ENCODE measurements around the gene NCR3LG1. TPM values are rescaled to one million over a fixed set of nuclear protein-coding genes. Genes with fewer than 3 reads are reported as not detected.
A peak's percentile ranks its signal among the peaks of the same experiment; 100 is the strongest.

NCR3LG1 gene
- total RNA-seq, 1 experiment from 2014 or later: 38.6 TPM

DNA sequence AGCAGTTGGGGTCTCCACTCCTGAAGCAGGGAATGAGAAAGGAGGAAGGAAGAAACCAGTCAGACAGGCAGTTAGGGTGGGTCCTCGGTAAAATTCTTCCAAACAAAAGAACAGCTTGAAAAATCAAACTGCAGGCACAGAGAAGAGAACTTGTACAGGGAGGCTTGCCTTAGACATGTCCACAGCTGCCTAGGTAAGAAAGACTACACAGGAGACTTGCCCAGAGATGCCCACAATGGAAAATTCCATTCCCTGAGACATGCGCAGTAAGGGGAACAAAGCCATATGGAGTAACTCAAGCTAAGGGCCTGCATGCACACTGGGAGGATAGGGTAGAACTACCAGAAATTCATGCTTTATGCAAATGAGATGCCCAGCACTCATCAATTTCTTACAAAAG lies 27.1 kb downstream of the NCR3LG1 start:
- Histone ChIP-seq H3K36me3 (ENCODE audit: insufficient read depth, low read length) (peaks cover 57% of the 10 kb centered on the region), H3K9me3 (ENCODE audit: low read length) (no peaks in the 10 kb centered on the region), H3K9me2 (replicated peaks; ENCODE audit: insufficient read depth, low read length) (no peaks in the 10 kb centered on the region), H2AFZ (ENCODE audit: low read length) (no peak overlapping the region), H3K4me1 (ENCODE audit: low read length) (no peaks in the 10 kb centered on the region), H3K27me3 (ENCODE audit: low read length) (no peaks in the 10 kb centered on the region), H3K9ac (ENCODE audit: low read length) (no peak overlapping the region), H3K27ac (ENCODE audit: low read length) (no peak overlapping the region), H3K4me3 (ENCODE audit: low read length) (no peak overlapping the region), H4K20me1 (ENCODE audit: insufficient read depth, low read depth, low read length) (no peaks in the 10 kb centered on the region), H3K79me2 (ENCODE audit: low read length) (no peaks in the 10 kb centered on the region), H3K4me2 (ENCODE audit: low read depth, low read length, poor library complexity, severe bottlenecking) (no peak overlapping the region)
- no peak for DNase-seq

DNA sequence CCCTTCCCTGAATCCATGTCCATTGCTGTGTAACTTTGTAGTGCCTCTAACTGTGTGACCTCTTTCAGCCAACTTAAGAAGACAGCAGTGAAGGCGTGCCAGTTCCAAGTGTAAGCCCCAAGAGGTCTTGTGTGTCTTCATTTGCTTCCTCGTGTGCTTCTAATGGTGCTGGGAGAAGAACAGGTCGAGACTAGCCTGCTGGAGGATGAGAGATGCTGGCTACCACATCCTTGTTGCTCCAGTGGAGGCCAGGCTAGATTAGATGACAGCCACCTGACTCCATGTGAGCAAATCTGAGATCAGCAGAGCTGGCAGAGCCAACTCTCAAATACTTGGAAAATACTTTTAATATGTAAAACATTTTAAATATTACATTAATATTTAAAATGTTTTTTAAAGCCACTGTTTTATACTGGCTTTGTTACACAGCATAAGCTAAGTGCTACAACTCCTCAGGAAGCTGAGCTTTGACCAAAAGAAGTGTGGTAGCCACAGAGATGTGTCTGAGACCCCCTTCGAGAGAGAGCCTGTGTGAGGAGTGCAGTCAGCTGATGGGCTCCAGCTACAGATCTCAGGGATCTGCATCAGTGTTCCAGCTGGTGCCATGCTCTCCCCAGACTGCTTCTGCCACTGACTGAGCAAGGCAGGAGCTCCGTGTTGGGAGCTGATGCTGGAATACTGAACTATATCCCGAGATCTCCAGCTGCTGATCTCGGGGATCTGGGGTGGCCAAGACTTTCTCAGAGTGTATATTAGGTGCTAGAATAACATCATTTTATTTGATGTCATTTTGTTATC lies 28.0 kb downstream of the NCR3LG1 start:
- no peak overlapping the region for H2AFZ ChIP-seq (ENCODE audit: low read length)
- no peaks in the 10 kb centered on the region for H3K9me3 ChIP-seq (ENCODE audit: low read length)
- no peak overlapping the region for H3K27ac ChIP-seq (ENCODE audit: low read length)
- no peaks in the 10 kb centered on the region for H4K20me1 ChIP-seq (ENCODE audit: insufficient read depth, low read depth, low read length)
- H3K4me3 ChIP-seq (ENCODE audit: low read length): no peak overlapping the region
- no peaks in the 10 kb centered on the region for H3K79me2 ChIP-seq (ENCODE audit: low read length)
- peaks cover 48% of the 10 kb centered on the region for H3K36me3 ChIP-seq (ENCODE audit: insufficient read depth, low read length)
- H3K27me3 ChIP-seq (ENCODE audit: low read length): no peaks in the 10 kb centered on the region
- H3K9ac ChIP-seq (ENCODE audit: low read length): no peak overlapping the region
- no peak overlapping the region for H3K4me2 ChIP-seq (ENCODE audit: low read depth, low read length, poor library complexity, severe bottlenecking)
- DNase-seq: no peak
- H3K9me2 ChIP-seq (replicated peaks; ENCODE audit: insufficient read depth, low read length): no peaks in the 10 kb centered on the region
- H3K4me1 ChIP-seq (ENCODE audit: low read length): no peaks in the 10 kb centered on the region

DNA sequence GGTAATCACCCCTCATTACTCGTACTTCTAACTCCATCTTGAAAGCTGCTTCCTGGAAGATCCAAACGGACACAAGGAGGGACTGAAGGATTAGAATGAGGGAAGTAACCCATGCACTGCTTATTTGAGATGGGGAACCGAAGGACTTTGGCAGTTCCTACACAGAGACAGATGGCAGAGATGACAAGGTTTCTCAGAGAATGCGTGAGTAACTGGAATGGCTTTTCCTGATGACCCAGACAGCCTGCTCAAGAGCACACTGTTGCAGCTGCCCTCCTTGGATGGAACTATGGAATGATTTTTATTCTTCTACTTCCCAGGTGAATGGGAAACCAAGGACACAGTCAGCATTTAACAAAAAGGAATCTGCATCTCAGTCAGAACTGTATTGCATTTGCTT lies 29.6 kb downstream of the NCR3LG1 start:
- H3K4me2 ChIP-seq (ENCODE audit: low read depth, low read length, poor library complexity, severe bottlenecking): no peak overlapping the region

DNA sequence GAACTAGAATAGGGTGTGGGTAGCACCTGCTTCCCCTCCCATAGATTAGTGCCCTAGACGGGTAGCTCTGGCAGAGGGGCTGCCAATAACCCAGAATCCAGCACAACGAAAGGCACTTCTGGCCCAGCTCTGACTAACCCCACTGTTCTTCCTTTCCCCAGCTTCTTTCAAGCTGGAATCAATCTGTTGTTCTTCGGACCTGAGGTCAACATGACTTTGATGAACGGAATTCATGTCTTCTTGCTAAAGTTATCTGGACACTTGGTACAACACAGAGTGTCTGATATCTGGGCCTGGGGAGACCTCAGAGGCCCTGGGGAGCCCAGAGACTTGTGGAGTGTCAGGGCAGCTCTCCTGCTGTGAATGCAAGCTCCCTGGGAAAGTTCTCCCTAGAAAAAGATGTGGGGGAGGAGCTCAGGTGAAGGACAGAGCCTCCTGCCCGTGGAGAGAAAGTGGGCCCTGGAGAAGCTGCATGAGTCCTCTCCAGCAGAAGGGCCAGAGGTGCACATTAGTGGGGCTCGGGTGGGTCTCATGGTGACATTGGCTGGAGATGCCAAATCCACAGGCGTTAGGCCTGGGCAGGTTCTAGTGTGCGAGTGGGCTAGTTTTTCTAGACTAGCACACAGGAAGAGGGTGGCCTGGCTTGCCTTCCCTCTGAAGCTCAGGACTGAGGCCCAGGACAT lies 30.6 kb downstream of the NCR3LG1 start:
- Histone ChIP-seq H3K4me2 (ENCODE audit: low read depth, low read length, poor library complexity, severe bottlenecking) (no peak overlapping the region), H2AFZ (ENCODE audit: low read length) (no peak overlapping the region), H3K27me3 (ENCODE audit: low read length) (no peaks in the 10 kb centered on the region), H3K9me2 (replicated peaks; ENCODE audit: insufficient read depth, low read length) (no peaks in the 10 kb centered on the region), H3K4me3 (ENCODE audit: low read length) (no peak overlapping the region), H3K9me3 (ENCODE audit: low read length) (no peaks in the 10 kb centered on the region), H3K9ac (ENCODE audit: low read length) (no peak overlapping the region), H3K4me1 (ENCODE audit: low read length) (peaks cover 4% of the 10 kb centered on the region), H4K20me1 (ENCODE audit: insufficient read depth, low read depth, low read length) (no peaks in the 10 kb centered on the region; the same call in 1 of the 2 replicates), H3K27ac (ENCODE audit: low read length) (no peak overlapping the region), H3K79me2 (ENCODE audit: low read length) (no peaks in the 10 kb centered on the region), H3K36me3 (ENCODE audit: insufficient read depth, low read length) (peaks cover 26% of the 10 kb centered on the region)
- DNase-seq: no peak

More for the DNA sequence above, 29.6 kb downstream of the NCR3LG1 start:
- no peak overlapping the region for H3K27ac ChIP-seq (ENCODE audit: low read length)
- no peaks in the 10 kb centered on the region; the same call in 1 of the 2 replicates for H3K4me1 ChIP-seq (ENCODE audit: low read length)
- no peak overlapping the region for H2AFZ ChIP-seq (ENCODE audit: low read length)
- no peaks in the 10 kb centered on the region; the same call in 1 of the 2 replicates for H4K20me1 ChIP-seq (ENCODE audit: insufficient read depth, low read depth, low read length)
- H3K36me3 ChIP-seq (ENCODE audit: insufficient read depth, low read length): peaks cover 34% of the 10 kb centered on the region
- no peaks in the 10 kb centered on the region for H3K27me3 ChIP-seq (ENCODE audit: low read length)
- no peak for DNase-seq
- no peaks in the 10 kb centered on the region for H3K9me2 ChIP-seq (replicated peaks; ENCODE audit: insufficient read depth, low read length)
- no peak overlapping the region for H3K4me3 ChIP-seq (ENCODE audit: low read length)
- no peaks in the 10 kb centered on the region for H3K9me3 ChIP-seq (ENCODE audit: low read length)
- no peak overlapping the region for H3K9ac ChIP-seq (ENCODE audit: low read length)
- no peaks in the 10 kb centered on the region for H3K79me2 ChIP-seq (ENCODE audit: low read length)

DNA sequence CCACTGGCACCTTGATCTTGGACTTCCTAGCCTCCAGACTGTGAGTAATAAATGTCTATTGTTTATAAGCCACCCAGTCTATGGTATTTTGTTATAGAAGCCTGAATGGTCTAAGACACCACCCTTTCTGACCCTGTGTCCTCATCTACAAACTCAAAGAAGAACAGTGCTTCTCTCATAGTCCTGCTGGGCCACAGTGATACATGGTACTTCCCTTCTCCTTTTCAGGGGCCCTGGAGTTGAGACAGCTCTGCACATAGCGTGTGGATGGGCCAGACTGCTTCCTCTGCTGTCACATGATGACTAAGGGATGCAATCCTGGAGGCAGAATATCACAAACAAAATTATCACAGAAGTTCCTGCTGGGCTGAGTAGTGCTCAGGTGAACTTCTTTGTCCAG lies 31.9 kb downstream of the NCR3LG1 start:
- no peak overlapping the region for H3K27ac ChIP-seq (ENCODE audit: low read length)
- no peaks in the 10 kb centered on the region for H3K27me3 ChIP-seq (ENCODE audit: low read length)
- no peak for DNase-seq

DNA sequence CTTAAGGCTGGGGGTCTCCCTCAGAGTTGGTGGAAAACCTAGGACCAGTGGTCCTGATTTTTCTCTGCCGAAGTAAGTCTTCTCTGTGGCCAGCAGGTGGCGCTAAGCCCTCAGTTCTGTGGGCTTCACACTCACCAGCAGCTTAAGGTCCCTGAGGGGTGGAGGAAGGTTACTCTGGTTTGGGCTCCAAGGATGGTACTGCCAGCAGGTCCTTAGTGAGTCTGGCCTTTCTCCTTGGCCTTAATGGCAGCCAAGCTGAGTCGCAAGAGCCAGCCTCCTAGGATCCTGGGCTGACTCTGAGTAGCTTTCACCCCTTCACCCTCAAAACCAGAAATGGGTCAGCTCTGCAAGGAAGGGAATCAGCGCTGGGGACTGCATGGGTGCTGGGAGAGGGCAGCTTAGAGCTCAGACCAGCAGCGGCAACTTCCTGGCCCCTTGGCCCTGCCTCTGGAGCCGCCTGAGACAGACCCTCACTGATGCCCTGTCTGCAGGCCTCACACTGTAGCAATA lies 32.5 kb downstream of the NCR3LG1 start:
- Histone ChIP-seq H3K4me1 (ENCODE audit: low read length) (peaks cover 7% of the 10 kb centered on the region), H3K9ac (ENCODE audit: low read length) (no peak overlapping the region), H3K4me3 (ENCODE audit: low read length) (no peak overlapping the region), H3K9me2 (replicated peaks; ENCODE audit: insufficient read depth, low read length) (no peaks in the 10 kb centered on the region), H2AFZ (ENCODE audit: low read length) (no peak overlapping the region), H3K27ac (ENCODE audit: low read length) (no peak overlapping the region), H3K36me3 (ENCODE audit: insufficient read depth, low read length) (peaks cover 11% of the 10 kb centered on the region; the same call in 1 of the 2 replicates), H3K4me2 (ENCODE audit: low read depth, low read length, poor library complexity, severe bottlenecking) (no peak overlapping the region), H3K27me3 (ENCODE audit: low read length) (no peaks in the 10 kb centered on the region), H3K9me3 (ENCODE audit: low read length) (no peaks in the 10 kb centered on the region), H3K79me2 (ENCODE audit: low read length) (no peaks in the 10 kb centered on the region), H4K20me1 (ENCODE audit: insufficient read depth, low read depth, low read length) (no peaks in the 10 kb centered on the region; the same call in 1 of the 2 replicates)
- peak; percentile 91 for DNase-seq

More for the DNA sequence above, 31.9 kb downstream of the NCR3LG1 start:
- H3K9me3 ChIP-seq (ENCODE audit: low read length): no peaks in the 10 kb centered on the region
- no peak overlapping the region for H3K4me2 ChIP-seq (ENCODE audit: low read depth, low read length, poor library complexity, severe bottlenecking)
- H3K36me3 ChIP-seq (ENCODE audit: insufficient read depth, low read length): peaks cover 13% of the 10 kb centered on the region; the same call in 1 of the 2 replicates
- H3K4me3 ChIP-seq (ENCODE audit: low read length): no peak overlapping the region
- H3K9ac ChIP-seq (ENCODE audit: low read length): no peak overlapping the region
- H3K4me1 ChIP-seq (ENCODE audit: low read length): peaks cover 4% of the 10 kb centered on the region
- no peaks in the 10 kb centered on the region for H3K9me2 ChIP-seq (replicated peaks; ENCODE audit: insufficient read depth, low read length)
- no peaks in the 10 kb centered on the region; the same call in 1 of the 2 replicates for H4K20me1 ChIP-seq (ENCODE audit: insufficient read depth, low read depth, low read length)
- H3K79me2 ChIP-seq (ENCODE audit: low read length): no peaks in the 10 kb centered on the region
- no peak overlapping the region for H2AFZ ChIP-seq (ENCODE audit: low read length)

DNA sequence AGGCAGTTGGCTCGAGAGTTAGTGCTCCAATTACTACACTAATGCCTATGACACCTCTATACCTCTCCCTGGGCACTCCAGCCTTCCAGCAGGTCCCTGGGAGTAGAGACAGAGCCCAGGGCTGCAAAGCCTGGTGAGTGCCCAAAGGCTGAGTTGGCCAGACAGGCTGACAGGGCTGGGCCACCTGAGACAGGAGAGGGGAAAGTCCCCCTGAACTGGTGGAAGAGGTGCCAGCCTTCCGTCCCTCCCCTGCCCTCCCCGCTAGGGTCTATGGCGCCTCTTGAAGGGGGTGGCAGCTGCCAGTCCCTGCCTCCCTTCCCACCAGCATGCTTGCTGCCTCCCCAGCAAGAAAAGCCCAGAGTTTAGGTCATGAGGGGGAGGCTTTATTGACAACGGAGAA lies 33.9 kb downstream of the NCR3LG1 start:
- Histone ChIP-seq H2AFZ (ENCODE audit: low read length) (no peak overlapping the region), H3K9ac (ENCODE audit: low read length) (no peak overlapping the region), H3K36me3 (ENCODE audit: insufficient read depth, low read length) (0 out of 2 replicates have a peak, but pooled peaks cover 5% of the 10 kb centered on the region), H3K4me2 (ENCODE audit: low read depth, low read length, poor library complexity, severe bottlenecking) (no peak overlapping the region), H3K27ac (ENCODE audit: low read length) (no peak overlapping the region), H4K20me1 (ENCODE audit: insufficient read depth, low read depth, low read length) (no peaks in the 10 kb centered on the region; the same call in 1 of the 2 replicates), H3K9me3 (ENCODE audit: low read length) (no peaks in the 10 kb centered on the region), H3K79me2 (ENCODE audit: low read length) (no peaks in the 10 kb centered on the region), H3K4me1 (ENCODE audit: low read length) (peaks cover 14% of the 10 kb centered on the region), H3K9me2 (replicated peaks; ENCODE audit: insufficient read depth, low read length) (no peaks in the 10 kb centered on the region), H3K4me3 (ENCODE audit: low read length) (no peak overlapping the region), H3K27me3 (ENCODE audit: low read length) (no peaks in the 10 kb centered on the region)
- no peak for DNase-seq

DNA sequence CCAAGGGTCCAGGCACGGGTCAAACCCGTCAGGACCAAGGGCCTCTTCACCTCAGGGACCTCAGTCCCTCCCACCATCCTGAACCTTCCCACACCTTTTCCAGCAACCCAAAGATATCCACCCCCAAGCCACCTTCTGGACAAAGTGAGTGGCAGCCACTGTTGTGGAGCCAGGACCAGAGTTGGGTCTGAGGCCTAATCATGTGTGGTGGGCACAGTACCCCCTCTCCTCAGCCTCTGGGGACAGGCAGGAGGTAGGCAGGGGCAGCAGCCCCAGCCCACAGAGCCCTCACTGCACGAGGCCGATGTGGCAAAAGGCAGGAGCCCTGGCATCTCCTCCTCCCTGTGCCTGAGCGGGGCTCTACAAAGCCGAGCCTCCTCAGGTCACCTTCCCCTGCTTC lies 34.3 kb downstream of the NCR3LG1 start:
- no peak overlapping the region for H3K9ac ChIP-seq (ENCODE audit: low read length)
- no peak overlapping the region for H2AFZ ChIP-seq (ENCODE audit: low read length)
- H3K36me3 ChIP-seq (ENCODE audit: insufficient read depth, low read length): 0 out of 2 replicates have a peak, but pooled peaks cover 5% of the 10 kb centered on the region
- no peaks in the 10 kb centered on the region for H3K9me2 ChIP-seq (replicated peaks; ENCODE audit: insufficient read depth, low read length)
- no peaks in the 10 kb centered on the region; the same call in 1 of the 2 replicates for H4K20me1 ChIP-seq (ENCODE audit: insufficient read depth, low read depth, low read length)
- no peak overlapping the region for H3K4me3 ChIP-seq (ENCODE audit: low read length)
- H3K4me1 ChIP-seq (ENCODE audit: low read length): peaks cover 15% of the 10 kb centered on the region
- no peaks in the 10 kb centered on the region for H3K27me3 ChIP-seq (ENCODE audit: low read length)
- no peaks in the 10 kb centered on the region for H3K79me2 ChIP-seq (ENCODE audit: low read length)
- no peaks in the 10 kb centered on the region for H3K9me3 ChIP-seq (ENCODE audit: low read length)
- no peak for DNase-seq
- H3K27ac ChIP-seq (ENCODE audit: low read length): no peak overlapping the region
- H3K4me2 ChIP-seq (ENCODE audit: low read depth, low read length, poor library complexity, severe bottlenecking): no peak overlapping the region

All from Karpas-422 (cell line).